Breast epithelium (tissue), 4 donors: Measurements from ENCODE around the gene HTR7. TPM values are rescaled to one million over a fixed set of nuclear protein-coding genes. Genes with fewer than 3 reads are reported as not detected.
"Not testable (repeated sequence)": the region's sequence is repeated elsewhere in the genome, so short reads cannot be mapped to it uniquely, and the experiment has no call there.

ENCODE experiments used
- DNase-seq, 2 donors: peaks; one replicate each; pipeline ENCODE4 v3.0.0-alpha.2; 2019; ENCODE audit warnings: low spot score in 2 of 2
- H3K27ac ChIP-seq, 2 donors: fragments of 200-600 bp; sonication (generic) in 1 of 2; one replicate each; pipeline ENCODE4 v1.5.1; 2016 to 2019; ENCODE audit warnings: mild to moderate bottlenecking in 1 of 2
- H3K27me3 ChIP-seq, 2 donors: fragments of 200-600 bp; sonication (generic) in 1 of 2; one replicate each; pipeline versions ENCODE4 v1.5.1 to v1.6.0; 2017 to 2019; ENCODE audit warnings: control low read depth in 1 of 2, mild to moderate bottlenecking in 1 of 2
- H3K36me3 ChIP-seq: fragments of 200-600 bp; one replicate; pipeline ENCODE4 v1.5.1; 2019
- H3K4me1 ChIP-seq, 2 donors: fragments of 200-600 bp; sonication (generic); one replicate each; pipeline ENCODE4 v1.5.1; 2016 to 2019; ENCODE audit warnings: control low read depth in 1 of 2
- H3K4me3 ChIP-seq, 3 donors: fragments of 200-600 bp; sonication (generic); 1 replicate in 2 of 3; 2 replicates in 1 of 3; pipeline ENCODE4 v1.5.1; 2016 to 2019; ENCODE audit warnings: mild to moderate bottlenecking in 3 of 3, moderate library complexity in 2 of 3
- H3K9me3 ChIP-seq, 2 donors: fragments of 200-600 bp; sonication (generic) in 1 of 2; one replicate each; pipeline ENCODE4 v1.5.1; 2016 to 2019; ENCODE audit warnings: control low read depth in 1 of 2
- POLR2A ChIP-seq: fragments of 450-650 bp; IDR thresholded peaks from one replicate; pipeline ENCODE4 v1.6.1; 2016; ENCODE audit warnings: antibody characterized with exemption, mild to moderate bottlenecking, moderate library complexity
- POLR2AphosphoS5 ChIP-seq, 3 donors: sonication (generic); formaldehyde crosslinking; IDR thresholded peaks; one replicate each; pipeline ENCODE4 v1.6.1; 2017; ENCODE audit warnings: antibody characterized with exemption in 3 of 3
- intact Hi-C: fragments of 100-400 bp; cut with DNase I; formaldehyde crosslinking; loops from one replicate; pipeline ENCODE4 v1.15.1; 2023; ENCODE audit warnings: low total_unique reads
- total RNA-seq, 3 donors: library from RNA; depleted of rRNA; stranded (reverse); fragments of >200 nt; gene quantifications; one replicate each; pipeline ENCODE4 v1.1.0, GENCODE V29; 2016
- TF ChIP-seq, protein P1 (sequence below), 3 donors: fragments of 450-650 bp; IDR thresholded peaks; one replicate each; pipeline ENCODE4 v1.5.1; 2016 to 2017; ENCODE audit warnings: antibody characterized with exemption in 3 of 3, mild to moderate bottlenecking in 3 of 3, moderate library complexity in 3 of 3

HTR7 gene
- 1 to 10 TPM in 2 of 3 donors, under 1 TPM in 1; 0.66 to 1.8 (median 1.8) TPM for total RNA-seq

- Histone ChIP-seq H3K36me3 (no peaks in the 10 kb centered on the region), H3K4me3 (peak within 1 kb of the TSS; percentile 53 to 76 (median 69)), H3K4me1 (no peaks in the 10 kb centered on the region), H3K9me3 (no peaks in the 10 kb centered on the region), H3K27me3 (peaks cover 3 to 34% of the 10 kb centered on the region in 2 donors), H3K27ac (peak within 1 kb of the TSS; percentile 36 to 66)
- intact Hi-C loops: no loop called here
- no peak for TF ChIP-seq POLR2A
- no peak for TF ChIP-seq POLR2AphosphoS5 (IDR thresholded peaks at IDR 0.05)
- TF ChIP-seq, protein P1, sequence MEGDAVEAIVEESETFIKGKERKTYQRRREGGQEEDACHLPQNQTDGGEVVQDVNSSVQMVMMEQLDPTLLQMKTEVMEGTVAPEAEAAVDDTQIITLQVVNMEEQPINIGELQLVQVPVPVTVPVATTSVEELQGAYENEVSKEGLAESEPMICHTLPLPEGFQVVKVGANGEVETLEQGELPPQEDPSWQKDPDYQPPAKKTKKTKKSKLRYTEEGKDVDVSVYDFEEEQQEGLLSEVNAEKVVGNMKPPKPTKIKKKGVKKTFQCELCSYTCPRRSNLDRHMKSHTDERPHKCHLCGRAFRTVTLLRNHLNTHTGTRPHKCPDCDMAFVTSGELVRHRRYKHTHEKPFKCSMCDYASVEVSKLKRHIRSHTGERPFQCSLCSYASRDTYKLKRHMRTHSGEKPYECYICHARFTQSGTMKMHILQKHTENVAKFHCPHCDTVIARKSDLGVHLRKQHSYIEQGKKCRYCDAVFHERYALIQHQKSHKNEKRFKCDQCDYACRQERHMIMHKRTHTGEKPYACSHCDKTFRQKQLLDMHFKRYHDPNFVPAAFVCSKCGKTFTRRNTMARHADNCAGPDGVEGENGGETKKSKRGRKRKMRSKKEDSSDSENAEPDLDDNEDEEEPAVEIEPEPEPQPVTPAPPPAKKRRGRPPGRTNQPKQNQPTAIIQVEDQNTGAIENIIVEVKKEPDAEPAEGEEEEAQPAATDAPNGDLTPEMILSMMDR (IDR thresholded peaks at IDR 0.05): peak in 1 of 3 donors; percentile 46
- DNase-seq: peak in 1 of 2 donors; percentile 31
Observed at GRCh38 chr10:90857635-90858460, at the start of gene HTR7. Gene HTR7, minus strand, starts transcription at chr10:90858039. Its CDS starts 368 bp downstream, at chr10:90857671.

DNA sequence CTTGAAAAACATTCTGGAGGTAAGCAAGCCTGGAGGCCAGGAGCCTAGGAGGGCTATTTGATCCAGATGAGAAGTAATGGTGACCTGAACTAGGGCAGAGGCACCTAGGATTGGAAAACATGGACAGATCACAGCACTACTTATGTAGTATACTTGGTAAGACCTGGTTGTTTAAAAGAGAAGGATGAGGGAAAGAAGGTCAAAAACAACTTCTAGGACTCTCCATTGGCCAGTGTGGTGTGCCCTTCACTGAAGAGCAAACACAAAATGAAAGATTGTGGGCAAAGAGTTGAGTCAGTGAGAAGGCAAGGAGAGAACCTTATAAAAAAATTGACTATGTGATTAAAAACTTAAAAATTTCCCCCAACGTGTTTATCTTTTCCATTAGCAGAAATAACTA is 48.8 kb upstream of the HTR7 start:
- Histone ChIP-seq H3K9me3 (no peaks in the 10 kb centered on the region), H3K27me3 (no peaks in the 10 kb centered on the region), H3K4me1 (no peaks in the 10 kb centered on the region), H3K36me3 (no peaks in the 10 kb centered on the region), H3K4me3 (no peak overlapping the region), H3K27ac (no peak overlapping the region)
- DNase-seq: no peak
- intact Hi-C loops: no loop called here
- TF ChIP-seq POLR2A (no peak), POLR2AphosphoS5 (IDR thresholded peaks at IDR 0.05) (no peak)
- TF ChIP-seq, protein P1 (IDR thresholded peaks at IDR 0.05): no peak

DNA sequence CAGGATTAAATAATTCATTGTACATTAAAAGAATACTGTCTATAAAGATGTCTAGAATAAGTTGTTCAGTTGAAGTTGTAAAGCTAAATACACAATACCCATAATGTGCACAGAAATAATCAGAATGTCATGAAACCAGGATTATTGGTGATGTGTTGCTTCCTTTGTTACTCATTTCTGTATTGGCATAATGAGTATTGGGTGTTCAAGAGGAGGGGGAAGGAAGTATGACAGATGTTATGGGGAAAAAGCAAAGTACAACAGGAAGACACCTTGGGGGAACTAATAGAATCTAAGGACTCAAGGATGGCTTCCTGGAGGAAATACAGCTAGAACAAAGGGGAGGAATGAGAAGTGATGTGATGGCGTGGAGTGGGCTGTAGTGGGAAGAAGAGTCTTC is 48.1 kb upstream of the HTR7 start:
- no peak overlapping the region for H3K27ac ChIP-seq
- DNase-seq: no peak
- H3K4me1 ChIP-seq: no peaks in the 10 kb centered on the region
- intact Hi-C loops: no loop called here
- H3K27me3 ChIP-seq: no peaks in the 10 kb centered on the region
- TF ChIP-seq POLR2AphosphoS5 (IDR thresholded peaks at IDR 0.05) (no peak), POLR2A (no peak)
- TF ChIP-seq, protein P1 (IDR thresholded peaks at IDR 0.05): no peak
- H3K4me3 ChIP-seq: no peak overlapping the region
- H3K36me3 ChIP-seq: no peaks in the 10 kb centered on the region
- no peaks in the 10 kb centered on the region for H3K9me3 ChIP-seq

DNA sequence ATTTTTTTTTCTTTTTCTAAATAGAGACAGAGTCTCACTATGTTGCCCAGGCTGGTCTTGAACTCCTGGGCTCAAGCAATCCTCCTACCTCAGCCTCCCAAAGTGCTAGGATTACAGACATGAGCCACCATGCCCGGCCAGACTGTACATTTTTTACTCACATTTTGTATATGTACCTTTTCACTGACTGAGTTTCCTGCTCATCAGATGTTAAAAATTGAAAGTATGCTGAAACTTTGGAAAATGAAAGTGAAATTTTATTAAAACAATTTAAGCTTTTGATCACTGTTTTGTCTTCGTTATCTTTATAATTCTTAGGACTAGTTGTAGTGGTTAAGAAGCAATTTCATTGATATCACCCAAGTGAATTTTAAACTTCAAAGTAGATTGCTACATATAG is 39.1 kb upstream of the HTR7 start:
- not testable (repeated sequence) for H3K36me3 ChIP-seq, DNase-seq

GRCh38 chr10:90893190-90893589 is 35.4 kb upstream of the HTR7 start:
- Histone ChIP-seq H3K4me1 (no peaks in the 10 kb centered on the region), H3K36me3 (peaks cover 6% of the 10 kb centered on the region), H3K27me3 (no peaks in the 10 kb centered on the region), H3K9me3 (no peaks in the 10 kb centered on the region), H3K27ac (no peak overlapping the region), H3K4me3 (no peak overlapping the region)
- TF ChIP-seq POLR2AphosphoS5 (IDR thresholded peaks at IDR 0.05) (no peak), POLR2A (no peak)
- DNase-seq: no peak
- intact Hi-C loops: no loop called here

More for the DNA sequence above, 39.1 kb upstream of the HTR7 start:
- H3K4me1 ChIP-seq, H3K27ac ChIP-seq, intact Hi-C loops, H3K4me3 ChIP-seq, H3K9me3 ChIP-seq, H3K27me3 ChIP-seq: not testable (repeated sequence)

DNA sequence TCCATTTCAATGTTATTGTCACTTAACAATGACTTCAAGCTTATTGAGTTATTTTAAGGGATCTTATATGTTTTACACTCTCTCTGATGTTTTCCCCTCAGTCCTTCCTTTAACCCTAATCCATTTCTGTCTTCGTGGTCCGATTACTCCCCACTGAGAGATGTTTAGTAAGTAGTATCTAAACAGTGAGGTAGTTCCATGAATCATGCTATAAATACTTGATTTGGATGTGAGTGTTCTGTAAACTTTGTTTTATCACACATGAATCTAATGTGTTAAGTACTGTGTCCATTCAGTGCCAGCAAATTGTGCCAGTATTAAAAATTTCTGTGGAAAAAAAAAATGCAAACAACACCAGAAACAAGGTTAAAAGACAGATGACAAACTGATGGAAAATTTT is 32.5 kb upstream of the HTR7 start:
- intact Hi-C loops: no loop called here
- Histone ChIP-seq H3K4me3 (no peak overlapping the region), H3K27me3 (no peaks in the 10 kb centered on the region), H3K27ac (no peak overlapping the region), H3K4me1 (no peaks in the 10 kb centered on the region), H3K9me3 (no peaks in the 10 kb centered on the region), H3K36me3 (peaks cover 3% of the 10 kb centered on the region)
- TF ChIP-seq POLR2AphosphoS5 (IDR thresholded peaks at IDR 0.05) (no peak), POLR2A (no peak)
- TF ChIP-seq, protein P1 (IDR thresholded peaks at IDR 0.05): no peak
- no peak for DNase-seq
